ENCODE results near the gene NALCN. TPM values are rescaled to one million over a fixed set of nuclear protein-coding genes. Genes with fewer than 3 reads are reported as not detected.
A peak's percentile ranks its signal among the peaks of the same experiment; 100 is the strongest.

NALCN gene
- polyA plus RNA-seq, 1 donor, result 1.6 TPM

DNA sequence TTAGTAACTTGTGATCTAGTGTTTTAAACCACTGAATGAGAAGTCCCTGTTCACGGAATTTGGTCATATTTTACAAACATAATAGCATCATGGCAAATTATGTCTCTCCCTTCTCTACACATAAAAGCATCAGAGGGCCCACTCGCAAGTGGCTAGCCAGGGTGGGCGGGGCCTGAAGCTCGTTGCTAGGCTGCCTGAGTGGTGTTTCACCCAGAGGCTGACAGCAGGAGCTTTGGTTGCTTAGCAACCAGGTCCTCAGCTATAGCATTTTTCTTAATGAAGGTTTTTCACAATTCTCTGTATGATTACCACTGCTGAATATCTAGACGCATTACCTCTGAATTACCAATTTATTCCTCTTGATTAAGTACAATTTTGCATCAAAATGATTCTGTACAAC, 126.5 kb downstream of the NALCN start:
- DNase-seq, result peak; percentile 27

DNA sequence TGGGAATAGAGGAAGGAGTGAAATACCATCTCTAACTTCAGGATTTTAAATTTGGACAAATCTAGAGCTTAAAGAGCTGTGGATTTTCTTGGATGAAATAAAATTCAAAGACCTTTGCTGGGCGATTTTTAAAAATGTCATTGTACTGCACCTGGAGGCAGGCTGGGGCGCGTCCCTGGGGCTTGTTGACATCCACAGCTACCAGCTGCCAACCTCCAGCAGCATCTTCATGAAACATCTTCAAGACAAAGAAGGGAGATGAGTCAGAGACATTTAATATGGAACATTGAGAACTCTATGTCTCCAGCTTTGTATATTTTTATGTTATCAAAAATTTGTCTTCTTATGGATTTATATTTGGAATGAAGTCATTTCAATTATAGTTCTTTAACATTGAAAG, 132.5 kb downstream of the NALCN start:
- no peak for DNase-seq

DNA sequence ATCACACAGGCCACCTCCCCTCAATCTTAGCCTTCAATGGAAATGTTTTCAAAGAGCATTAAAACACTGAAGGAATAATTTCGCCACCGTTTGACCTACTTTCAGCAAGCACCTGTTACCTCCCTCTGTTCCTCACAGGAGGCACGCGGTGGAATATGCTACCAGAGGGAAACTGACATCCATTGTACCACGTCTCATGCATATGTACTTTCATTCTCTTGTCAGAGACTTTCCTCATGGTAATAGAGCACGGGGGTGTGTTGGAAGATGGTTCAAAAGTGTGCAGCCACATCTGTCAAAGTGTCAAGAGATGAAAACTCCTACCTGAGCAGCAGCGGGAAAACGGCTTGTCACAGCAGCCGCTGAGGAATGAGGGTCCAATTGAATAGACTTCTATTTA, 143.4 kb downstream of the NALCN start:
- no peak for DNase-seq

DNA sequence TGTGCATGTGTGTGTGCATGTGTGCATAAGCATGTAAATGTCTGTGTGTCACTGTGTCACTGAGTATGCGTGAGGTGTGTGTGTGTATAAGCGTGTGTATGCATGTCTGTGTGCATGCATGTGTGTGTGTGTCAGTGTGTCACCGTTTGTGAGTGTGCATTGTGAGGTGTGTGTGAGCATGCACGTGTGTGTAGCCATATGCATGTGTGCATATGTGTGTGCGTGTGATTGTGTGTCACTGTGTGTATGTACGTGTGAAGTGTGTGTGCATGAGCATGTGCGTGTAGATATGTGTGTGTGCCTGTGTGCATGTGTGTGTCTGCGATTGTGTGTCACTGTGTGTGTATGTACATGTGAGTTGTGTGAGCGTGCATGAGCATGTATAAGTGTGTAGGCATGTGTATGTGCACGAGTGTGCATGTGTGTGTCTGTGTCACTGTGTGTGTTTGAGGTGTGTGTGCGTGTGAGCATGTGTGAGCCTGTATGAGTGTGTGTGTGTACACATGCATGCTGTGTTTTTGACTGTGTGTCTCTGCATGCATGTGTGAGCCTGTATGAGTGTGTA, 144.5 kb downstream of the NALCN start:
- no peak for DNase-seq

DNA sequence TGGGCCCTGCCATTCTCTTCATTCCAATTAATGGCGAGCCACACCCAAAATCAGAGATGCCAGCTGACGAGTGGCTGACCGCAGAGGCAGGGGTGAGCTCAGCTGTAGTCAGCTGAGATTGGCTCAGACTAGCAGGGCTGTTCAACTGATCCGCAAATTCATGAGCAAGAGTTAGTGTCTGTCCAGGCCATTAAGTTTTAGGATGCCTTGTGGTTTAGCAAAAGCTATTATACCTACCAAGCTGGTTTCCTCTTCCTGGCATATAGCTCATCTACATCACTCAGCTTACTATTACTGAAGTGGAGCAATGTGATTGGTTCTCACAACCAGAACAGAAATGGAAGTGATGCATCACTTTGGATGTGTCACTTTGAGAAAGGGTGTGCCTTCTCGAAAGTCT, 148.7 kb downstream of the NALCN start:
- DNase-seq, result no peak

DNA sequence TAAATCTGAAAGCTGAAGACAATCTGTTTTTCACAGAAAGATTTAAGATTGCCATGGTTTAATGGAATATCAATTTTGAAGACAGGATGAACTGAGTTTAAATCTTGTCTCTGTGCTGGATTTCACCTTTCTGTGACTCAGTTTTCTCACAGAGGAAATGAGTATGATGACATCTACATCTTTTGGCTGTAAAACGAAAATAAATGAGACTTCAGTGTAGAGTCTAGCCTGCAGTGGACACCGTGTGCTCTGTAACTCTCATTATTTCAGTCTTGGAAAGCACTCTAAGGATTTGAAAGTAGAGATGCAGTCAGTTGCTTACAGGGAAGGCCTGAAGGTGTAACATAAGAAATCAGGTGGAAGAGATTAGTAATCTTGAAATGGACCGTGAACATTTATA, 150.4 kb downstream of the NALCN start:
- no peak for DNase-seq

DNA sequence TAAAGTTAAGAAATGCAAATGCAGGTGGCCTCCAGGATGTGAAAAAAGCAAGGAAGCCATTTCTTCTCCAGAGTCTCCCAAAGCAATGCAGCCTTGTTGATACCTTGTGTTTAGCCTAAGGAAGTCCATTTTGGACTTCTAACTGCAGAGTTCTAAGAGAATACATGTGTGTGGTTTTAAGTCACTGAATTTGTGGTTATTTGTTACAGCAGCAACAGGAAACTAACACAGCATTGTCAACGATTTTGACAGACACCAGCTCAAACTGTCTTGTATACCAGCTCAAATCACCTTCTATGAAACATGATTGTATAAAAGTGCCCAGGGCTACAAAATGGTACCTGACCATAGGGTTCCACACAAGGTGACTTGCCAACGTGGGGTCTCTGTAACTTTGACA, 151.4 kb downstream of the NALCN start:
- DNase-seq, result no peak

DNA sequence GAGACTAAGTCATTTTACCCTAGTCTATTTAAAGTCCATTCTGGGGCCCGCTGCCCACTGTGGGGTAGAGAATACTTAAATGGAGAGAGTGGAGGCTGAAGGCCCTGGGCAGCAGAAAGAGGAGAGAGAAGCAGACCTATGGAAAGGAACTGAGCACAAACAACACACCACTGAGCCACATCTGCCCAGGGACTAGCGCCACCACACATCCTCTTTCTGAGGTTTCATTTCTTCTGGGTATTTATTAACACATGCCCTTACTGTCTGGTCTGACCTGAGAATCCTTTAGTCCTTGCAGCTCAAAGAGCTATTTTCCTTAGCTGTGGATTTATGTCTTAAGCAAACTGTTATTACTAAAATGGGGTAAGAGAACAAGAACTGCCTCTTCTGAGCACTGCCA, 154.0 kb downstream of the NALCN start:
- DNase-seq, result no peak

DNA sequence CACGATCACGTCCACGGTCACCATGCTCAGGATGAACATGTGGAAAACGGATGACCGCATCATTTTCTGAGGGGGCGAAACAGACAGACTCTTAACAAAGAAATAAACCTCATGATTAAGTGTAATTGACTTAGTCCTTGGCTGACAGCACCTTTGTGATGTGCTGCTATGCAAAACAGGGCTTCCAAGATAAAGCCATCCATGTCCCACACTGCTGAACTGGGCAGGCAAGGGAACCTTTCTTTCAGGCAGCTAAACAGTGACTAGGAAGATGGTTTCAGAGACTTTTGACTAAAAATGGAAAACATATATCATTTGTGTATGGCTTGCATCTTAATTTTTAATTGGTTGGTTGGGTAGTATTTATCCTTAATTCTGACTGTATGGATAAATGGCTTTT, 157.8 kb downstream of the NALCN start:
- DNase-seq, result no peak

DNA sequence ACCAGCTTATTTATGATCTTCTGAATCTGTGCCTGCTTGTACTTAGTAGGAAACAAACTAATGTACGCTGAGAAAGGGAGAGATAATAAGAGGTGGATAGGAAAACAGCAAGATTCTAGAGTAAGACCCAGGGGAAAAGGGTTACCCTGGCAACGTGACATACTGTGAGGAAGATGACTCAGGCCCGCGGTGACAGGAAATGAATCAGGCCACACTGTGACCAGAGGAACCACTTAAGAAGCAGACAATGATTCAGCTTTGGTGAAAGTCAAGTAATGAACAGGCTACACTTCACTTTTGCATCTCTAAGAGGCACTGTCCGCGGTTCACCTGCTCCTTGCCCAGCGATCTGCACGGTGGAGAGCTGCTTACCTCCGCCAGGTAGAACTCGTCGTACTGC, 158.2 kb downstream of the NALCN start:
- DNase-seq, result no peak

DNA sequence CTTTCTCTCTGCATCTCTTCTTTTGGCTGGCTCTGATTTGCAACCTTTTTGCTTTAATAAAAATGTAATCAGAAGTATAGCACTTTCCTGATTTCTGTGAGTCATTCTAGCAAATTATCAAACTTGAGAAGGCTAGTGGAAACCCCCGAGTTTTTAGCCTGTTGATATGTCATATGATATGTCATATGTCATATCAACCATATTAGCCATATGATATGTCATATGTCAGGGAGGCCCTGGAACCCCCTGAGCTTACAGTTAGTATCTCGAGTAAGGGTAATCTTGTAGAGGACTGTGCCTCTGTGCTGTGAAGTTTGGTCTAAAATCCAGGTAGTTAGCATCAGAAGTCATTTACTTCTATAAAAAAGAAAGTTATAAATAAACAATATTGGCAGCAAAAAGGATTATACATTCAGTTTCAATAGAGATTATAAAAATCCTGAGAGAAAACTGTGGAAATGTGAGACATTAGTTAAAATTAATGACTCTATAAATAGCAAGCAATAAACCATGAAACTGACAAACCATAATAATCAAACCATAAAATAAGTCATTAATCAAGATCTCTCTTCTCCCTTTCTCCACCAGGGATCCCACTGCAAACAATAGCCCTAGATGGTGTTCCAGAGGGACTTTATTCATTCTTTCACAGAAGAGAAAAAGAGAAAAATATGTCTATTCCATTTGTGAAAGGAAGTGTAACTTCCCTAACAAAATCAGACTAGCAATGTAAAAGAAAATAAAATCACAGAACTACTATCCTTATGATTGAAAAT, 167.4 kb downstream of the NALCN start:
- no peak for DNase-seq

DNA sequence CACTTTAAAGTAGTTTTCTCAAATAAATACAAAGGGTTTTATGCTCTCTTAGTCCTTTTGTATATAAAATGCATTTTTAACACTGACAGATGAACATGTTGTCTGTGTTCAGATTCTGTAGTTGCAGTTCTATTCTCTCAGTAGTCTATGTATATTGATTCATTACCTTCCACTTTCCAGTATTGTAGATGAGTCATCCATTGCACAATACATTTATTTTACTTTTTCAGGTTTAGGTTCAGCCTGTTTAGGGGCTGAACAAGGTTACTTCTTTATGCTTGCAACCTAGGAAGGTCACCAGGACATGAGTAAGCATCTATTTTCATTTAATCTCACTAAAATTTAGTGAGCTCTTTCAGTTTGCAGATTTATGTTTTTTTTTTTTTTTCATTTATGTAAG, 173.6 kb downstream of the NALCN start:
- no peak for DNase-seq

DNA sequence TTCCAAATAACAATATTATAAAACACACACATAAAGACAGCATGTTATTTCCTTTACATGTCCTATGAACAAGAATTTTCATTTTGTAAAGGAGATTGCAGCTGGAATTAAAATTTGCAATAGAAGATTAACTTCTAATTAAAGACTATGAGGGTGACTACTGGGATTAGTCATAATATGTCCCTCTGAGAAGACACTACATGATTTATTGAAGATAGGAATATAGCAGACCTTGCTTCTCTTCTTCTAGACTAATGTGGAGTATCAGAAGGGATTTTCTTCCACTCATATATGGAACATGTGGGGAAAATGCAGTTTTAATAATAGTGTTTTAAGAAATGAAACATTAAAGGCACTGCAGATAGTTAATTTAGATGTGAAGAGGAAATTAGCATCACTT, 177.8 kb downstream of the NALCN start:
- DNase-seq, result no peak

DNA sequence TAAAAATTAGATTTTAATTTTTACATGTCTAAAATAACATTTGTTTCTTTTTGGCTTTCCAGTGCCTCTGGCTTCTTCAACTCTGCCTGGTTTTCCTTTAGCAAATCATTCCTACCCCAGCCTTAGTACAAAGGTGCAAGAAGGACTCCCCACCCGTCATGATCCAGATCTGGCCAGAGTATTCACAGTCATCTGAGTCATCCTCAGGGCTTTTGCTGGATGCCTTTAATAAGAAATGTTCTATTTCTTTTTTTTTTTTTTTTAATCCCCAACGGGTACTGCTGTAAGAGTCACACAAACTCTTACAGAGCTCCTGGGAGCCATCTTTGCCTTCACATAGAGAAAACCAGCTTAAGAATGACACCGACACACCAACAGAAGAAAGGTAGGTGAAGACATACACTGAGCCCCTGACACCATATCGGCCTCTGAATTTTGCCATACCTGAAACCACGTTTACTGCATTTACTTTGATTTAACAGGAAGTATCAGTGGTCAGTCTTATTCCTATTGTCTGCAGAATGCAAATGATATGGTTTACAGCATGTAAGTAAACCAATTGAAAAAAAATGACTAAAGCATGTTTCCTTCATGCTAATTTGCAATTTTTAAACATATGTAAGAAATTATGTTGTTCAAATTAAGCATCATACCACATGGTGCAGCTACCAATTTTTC, 184.4 kb downstream of the NALCN start:
- DNase-seq, result no peak

DNA sequence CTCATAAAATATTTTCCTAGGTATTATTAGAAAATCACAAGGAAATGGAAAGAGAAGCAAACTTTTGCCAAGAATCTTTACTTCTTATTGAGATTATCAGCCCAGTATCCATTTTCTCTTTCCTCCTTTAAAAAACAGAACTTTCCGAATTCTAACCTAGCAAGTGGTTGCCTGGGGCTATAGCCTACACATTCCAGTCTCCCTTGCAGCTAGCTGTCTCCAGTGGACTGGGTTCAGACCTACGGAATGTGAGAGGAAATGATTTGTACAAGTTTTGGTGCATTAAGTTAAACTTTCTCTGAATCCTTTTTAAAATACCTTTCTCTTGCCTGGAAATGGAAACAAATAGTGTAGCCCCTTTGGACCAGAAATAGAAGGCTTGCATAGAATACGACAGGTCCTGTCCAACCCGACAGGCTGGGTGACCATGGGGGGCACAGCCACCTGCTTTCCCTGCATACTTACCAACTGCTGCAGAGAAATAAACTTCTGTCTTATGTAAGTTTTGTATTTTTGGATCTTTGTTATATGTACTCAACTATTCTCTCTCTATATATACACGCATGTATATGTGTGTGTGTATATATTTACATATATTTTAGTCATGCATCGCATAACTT, 185.9 kb downstream of the NALCN start:
- no peak for DNase-seq

DNA sequence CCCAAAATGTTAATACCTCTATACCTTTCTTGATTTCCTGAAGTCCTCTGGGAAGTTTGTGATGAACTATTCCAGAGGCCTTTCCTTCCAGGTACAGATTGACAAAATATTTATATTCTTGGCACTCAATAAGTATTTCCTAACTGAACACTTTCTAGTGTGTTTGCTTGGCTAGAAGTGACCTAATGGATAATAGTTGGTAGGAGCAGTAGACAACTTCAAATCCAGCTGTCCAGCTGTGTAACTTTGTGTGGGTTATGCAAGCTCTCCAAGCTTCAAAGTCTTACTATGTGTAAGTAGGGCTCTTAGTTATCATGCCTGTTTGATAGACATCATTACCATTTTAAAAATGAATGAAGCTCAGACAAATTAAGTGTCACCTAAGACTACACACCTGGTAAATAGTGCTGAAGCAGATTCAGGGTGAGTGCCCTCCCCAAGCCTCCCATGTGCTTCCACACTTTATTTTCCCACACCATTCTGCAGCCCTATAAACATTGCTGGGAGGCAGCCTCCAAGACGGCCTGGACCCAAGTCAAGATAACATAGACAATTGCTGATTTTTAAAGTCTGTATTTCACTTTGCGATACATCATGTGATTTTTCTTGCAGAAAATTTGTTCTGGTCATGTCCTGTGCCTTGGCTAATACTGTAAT, 196.6 kb downstream of the NALCN start:
- DNase-seq, result no peak

DNA sequence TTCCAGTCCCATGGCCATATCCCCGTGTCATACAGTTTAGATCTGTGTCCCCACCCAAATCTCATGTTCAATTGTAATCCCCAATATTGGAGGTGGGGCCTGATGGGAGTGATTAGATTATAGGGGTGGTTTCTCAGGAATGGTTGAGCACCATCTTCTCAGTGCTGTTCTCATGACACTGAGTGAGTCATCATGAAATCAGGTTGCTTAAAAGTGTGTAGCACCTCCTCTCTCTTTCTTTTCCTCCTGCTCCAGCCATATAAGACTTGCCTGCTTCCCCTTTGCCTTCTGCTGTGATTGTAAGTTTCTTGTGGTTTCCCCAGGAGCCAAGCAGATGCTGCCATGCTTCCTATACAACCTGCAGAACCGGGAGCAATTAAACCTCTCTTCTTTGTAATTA, 197.8 kb downstream of the NALCN start:
- no peak for DNase-seq

DNA sequence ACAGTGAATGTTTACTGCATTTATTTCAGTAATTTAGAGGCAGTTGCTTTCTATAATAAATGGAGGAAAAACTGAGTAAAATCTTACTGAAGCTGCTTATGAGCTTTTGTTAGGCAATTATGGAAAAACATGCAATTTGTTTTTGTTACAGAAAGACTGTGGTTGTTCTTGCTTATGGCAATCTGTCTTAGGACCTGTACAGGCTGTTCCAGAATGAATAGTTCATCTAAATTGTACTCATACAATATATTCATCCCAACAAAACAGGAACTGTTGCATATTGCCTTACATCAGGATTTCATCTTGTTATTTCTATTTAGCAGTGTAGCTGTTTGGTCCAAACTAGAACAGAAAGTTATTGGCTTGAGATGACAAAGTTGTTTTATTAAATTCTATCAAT, 199.2 kb downstream of the NALCN start:
- no peak for DNase-seq

DNA sequence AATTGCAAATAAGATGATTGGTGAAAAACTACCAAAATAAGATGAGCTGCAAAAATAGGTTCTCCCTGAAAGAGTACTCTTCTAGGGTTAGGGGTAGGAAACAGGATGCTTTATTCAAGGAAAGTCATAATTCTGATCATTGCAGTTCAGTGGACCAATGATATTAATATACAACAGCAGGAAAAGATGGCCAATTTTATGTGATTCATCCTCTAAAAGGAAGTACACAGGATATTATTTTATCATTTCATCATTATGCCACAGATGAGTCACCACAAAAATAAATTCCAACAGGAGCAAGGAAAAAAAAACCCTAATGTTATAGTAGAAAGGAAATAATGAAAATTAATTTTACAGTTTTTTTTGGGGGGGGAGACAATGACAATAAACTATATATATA, 205.0 kb downstream of the NALCN start:
- DNase-seq, result no peak

DNA sequence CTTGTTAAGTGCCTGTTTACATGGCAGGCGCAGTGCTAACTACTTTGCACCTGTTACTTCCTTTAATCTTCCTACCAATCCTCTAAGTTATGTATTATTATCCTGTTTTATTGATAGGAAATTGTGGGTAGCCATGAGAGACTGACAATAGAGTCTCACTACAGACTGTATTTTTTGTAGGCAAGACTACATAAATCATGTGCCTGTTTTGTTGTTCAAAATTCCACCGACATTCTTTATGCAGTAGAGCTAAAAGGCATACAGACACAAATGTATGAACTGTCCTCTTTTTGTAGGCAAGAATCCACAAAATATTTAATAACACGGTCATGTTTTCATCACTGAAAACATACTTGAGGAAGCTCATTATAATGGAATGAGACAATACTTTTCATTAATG, 205.5 kb downstream of the NALCN start:
- DNase-seq, result no peak

DNA sequence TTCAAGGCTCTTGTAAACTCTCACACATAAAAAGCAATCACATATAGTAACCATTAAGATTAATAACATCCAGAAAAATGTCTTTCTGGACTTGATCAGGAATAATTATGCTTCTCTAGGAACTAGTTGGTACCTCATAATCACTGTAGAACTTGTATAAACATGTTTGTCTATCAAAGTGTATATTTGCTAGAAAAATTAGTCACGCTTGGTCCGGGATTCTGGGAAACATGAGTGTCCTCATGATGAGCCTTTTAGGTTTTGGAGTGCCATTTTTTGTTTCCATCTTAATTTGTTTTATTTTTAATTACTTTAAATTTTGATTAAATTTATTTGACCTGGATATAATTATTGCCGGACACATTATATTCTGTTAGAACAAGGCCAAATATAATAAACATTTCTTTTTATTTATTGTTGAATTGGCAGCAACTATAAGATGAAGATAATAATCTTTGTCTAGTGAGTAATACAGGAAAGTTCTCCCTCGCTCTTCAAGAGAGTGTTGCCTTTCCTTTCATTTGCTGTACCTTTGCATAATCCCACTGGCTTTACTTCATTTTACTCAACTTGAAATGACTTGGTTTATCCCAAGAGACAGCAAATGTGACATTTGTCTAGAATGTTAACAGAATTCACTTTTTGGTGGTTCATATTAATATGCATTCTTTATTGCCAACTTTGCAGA, 207.0 kb downstream of the NALCN start:
- no peak for DNase-seq

DNA sequence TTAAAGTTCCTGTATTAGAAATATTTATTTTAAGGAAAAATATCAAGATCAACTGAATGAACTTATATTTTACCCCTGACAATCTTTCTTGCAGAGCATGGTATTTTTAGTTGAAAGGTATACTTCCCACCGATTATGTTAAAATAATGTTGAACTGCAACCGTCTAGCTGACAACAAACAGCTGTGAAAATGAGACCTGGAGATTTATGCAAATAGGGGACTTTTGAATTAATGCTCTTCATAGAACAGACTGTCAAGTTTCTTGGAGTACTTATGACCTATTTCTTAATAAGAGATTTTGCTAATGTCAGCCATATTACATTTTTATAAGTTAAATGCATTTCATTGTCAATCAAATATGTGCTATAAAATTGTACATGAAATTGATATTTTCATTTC, 210.9 kb downstream of the NALCN start:
- DNase-seq, result no peak

Measured in left kidney (tissue), 2 donors.